ENCODE measurements around the gene HOXA5.

HOXA5 gene

DNA sequence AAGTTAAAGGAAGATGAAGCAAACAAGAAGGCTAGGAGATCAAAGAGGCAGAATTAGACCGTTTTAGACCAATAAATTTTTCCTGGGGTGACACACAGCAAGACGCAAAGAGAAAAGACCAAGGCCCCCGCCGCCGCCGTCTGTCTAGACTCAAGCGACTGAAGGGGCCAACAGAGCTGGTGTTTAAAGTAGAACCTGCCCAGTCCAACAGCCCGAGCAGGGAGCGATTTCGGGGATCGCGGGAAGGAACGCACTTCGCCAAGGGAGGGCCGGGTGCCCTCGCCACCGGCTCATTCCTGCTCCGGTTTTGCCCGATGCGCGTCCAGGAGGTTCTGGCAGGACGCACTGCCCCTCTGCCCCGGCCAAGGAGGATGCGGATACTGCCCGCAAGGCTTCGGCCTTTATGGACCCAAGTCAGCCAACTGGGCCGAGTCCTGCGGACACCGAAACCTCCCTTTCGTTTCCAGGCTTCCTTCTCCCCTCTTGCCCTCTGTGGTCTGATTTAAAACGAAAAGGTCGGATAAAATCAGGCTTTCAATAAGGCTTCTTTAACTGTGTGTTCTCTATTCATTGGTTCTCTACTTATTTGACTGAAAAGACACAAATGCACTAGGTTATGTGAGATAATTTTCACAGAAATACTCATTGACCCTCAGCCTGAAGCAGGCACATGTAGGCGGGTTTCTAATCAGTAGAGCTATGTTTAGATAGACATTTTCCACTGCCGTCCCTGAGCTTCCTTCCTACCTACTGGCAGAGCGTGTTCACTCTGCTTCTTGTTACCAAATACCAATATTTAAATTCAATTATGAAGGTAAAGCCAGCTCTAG, 15.2 kb upstream of the HOXA5 start:
- no peak for DNase-seq

DNA sequence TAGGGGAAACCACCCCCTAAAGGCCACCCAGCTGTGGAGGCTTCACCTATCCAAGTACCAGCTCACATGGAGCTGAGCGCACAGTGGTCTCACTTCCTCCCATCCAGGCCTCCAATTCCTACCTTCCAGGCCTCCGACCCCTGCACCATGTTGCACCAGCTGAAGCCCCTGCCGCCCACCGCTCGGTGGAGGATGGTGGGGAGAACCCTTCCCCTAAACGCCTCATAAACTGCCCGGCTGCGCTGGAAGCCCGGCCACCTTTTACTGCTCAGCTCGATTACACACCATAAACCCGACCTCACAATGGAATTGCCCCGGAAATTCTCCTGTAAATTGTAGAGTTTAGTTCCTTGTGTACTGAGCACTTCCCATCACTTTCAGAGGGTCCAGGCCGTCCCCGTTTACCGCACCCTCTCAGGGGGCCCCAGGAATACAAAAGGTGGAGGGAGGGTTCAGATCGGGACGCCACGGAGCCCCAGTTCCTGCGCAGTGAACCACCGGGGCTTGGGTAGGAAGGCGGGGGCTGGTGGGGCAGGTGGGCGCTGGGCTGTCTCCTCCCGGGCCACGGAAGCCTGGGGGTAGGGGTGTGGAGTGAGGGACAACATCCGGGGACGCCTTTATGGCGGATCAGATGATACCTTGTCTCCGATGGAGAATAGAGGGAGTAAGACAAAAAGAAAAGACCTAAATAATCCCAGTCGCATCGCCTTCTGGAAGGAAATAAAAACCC, 14.4 kb upstream of the HOXA5 start:
- DNase-seq, result no peak

DNA sequence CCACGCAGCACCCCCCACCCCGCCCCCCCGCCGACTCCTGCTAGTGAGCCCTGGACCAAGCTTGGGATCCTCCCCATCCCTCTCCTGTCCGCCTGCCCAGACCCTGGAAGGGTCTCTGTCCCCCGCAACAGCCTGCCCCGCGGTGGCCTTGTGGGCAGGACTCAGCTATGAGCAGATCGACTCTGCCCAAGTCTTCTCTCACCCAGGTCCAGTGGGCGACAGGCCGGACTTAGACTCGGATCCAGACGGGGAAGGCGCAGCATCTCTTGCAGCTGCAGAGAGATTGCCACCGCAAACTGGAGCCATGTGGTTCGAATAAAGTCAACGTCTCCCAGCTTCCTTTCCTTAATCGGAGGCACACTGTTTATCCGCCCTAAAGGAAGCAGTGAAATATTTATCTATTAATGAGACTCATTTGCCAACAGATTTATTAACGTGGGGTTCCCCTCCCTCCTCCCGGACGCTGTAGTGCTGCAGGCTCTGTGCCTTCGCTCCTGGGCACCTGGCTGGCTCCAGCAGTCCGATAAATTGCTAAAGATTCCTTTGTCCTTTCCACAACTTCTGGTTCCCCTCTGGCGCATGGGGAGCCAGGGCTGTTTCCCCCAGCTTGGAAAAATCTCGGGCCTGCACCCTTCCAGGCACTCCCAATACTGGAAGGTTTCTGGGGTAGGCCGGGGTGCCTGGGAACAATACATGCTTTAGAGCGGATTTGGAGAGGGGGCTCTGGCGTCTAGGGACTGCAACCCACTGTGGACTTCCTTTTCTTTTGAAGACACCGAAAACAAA, 13.6 kb upstream of the HOXA5 start:
- DNase-seq, result no peak

DNA sequence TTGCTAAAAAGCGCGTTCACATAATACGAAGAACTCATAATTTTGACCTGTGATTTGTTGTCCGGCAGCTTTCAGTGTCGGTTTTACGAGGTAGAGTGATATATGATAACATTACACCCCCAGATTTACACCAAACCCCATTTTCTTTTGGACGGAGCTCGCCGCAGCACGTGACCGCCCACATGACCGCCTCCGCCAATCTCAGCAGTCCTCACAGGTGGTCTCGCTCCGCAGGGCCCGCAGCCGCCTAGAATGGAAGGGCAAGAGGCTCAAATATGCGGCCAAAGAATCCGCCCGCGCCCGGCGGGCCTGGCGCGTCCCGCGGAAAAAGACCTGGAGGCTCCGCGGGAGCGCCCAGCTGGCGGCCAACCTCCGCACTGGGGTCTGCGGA, 13.0 kb upstream of the HOXA5 start, which contains the start of gene HOXA7:
TSS of gene HOXA7 (minus strand) at position 168 of the 391 bp plus-strand sequence. CDS start at position 38, 130 bp downstream.
- no peak for DNase-seq

DNA sequence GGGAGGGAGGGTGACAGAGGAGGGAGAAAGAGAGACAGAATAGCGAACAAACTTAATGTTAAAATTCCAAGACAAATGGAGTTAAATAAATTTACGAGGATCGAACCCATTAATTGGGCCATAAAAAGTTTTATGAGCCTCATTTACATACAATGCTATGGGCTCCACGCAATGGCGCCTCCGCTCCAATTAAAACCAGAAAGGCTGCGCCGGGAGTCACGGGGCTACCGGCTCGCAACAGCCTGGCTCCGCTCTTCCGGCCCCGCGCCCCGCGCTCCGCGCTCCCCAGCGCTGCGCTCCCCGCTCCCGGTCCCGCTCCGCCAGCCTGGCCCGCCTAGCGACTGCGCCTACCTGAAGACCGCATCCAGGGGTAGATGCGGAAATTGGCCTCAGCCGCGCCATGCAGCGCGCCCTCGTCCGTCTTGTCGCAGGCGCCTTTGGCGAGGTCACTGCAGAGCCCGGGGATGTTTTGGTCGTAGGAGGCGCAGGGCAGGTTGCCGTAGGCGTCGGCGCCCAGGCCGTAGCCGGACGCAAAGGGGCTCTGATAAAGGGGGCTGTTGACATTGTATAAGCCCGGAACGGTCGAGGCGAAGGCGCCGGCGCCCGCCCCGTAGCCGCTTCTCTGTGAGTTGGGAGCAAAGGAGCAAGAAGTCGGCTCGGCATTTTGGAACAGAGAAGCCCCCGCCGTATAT, 12.5 kb upstream of the HOXA5 start:
- no peak for DNase-seq

DNA sequence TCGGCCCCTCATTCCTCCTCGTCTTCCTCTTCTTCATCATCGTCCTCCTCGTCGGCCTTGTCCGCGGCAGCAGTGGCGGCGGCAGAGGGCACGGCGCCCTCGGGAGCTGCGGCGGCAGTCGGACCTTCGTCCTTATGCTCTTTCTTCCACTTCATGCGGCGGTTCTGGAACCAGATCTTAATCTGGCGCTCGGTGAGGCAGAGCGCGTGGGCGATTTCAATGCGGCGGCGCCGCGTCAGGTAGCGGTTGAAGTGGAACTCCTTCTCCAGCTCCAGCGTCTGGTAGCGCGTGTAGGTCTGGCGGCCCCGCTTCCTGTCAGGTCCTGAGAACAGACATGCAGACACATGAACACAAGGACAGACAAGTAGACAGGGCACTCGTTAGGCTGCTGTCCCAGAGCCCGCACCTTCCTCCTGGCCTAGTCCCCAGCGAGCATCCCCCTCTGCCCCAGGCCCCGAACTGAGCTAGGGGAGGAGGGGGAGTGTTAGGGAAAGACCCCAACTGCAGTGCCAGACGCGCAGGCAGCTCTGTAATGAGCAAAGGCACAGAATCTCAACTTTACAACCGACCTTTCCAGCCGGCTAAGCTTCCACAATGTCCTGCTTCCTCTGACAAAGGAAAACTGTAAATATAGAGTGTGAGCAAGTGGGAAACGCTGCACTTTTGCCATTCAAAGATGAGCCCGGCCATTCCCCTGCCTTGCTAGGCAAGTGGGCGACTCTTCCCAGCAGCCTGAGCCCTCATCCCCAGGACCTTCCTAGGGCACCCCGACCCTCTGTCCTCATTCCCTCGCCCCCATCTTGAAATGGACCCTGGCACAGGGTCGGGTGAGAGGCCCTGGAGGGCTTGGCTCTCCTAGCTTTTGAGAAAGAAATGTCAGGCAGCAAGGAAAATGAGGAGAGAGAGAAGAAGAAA, 11.7 kb upstream of the HOXA5 start:
- DNase-seq, result no peak

DNA sequence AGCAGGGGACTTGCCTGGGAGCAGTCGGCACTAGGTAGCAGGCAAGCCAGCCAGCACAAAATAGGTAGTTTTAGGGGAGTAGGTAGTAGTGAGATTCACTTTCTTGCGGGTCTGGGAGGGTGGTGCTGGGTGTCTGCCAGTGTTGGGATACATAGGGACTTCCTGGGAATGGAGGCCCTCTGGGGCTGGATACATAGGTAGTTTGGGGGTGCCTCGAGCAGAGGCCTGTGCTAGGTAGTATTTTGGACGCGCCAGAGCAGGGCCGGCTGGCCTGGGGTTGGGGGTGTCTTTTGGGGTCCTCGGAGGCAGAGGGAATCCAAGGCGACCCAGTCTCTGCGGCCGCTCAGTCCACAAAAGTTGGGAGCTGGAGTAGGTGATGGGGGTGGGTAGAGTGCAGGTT, 10.9 kb upstream of the HOXA5 start:
- no peak for DNase-seq

DNA sequence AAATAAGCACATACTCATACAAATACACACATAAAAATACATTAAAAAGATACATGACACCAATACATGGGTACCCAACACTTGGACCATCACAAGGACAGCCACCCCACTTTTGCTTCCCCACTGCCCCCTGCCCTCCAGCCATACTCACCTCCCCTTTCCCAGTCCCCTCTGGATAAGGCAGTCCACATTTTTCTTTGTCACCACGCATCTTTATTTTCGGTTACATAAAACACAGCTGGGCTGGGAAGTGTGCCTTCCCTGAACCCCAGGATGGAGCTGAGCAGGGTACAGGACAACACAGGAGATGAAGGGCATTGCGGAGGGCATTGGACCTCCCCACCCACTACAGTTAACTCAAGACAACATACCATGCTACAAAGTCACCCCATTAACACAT, 10.0 kb upstream of the HOXA5 start:
- no peak for DNase-seq

DNA sequence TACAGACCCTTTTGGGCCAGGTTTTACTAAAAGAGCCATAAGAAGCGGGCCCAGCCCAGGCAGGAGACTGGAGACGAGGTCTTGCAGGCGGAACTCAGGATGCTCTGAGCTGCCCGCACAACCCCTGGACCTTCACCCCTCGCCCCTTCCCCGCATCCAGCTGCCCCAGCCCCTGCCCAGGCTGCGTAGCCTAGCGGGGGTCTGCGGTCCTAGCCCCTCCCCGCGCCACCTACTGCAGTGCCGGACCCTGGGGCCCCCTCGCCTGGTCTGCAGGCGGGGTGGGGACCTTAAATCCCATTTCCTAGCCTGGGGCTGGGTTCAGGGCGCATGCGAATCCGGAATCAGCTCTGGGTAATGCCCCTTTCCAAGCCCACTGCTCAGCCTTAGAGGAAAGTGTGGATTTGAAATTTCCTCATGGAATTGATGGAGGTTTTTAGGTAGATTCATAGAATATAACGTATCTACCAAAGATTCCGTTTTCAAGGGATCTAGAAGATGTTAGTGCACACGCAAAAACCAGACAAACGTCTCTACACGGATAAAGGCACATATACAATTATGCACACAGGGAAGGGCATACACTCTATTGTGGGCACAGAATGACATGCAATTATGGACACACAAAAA, 9.4 kb upstream of the HOXA5 start:
- no peak for DNase-seq

DNA sequence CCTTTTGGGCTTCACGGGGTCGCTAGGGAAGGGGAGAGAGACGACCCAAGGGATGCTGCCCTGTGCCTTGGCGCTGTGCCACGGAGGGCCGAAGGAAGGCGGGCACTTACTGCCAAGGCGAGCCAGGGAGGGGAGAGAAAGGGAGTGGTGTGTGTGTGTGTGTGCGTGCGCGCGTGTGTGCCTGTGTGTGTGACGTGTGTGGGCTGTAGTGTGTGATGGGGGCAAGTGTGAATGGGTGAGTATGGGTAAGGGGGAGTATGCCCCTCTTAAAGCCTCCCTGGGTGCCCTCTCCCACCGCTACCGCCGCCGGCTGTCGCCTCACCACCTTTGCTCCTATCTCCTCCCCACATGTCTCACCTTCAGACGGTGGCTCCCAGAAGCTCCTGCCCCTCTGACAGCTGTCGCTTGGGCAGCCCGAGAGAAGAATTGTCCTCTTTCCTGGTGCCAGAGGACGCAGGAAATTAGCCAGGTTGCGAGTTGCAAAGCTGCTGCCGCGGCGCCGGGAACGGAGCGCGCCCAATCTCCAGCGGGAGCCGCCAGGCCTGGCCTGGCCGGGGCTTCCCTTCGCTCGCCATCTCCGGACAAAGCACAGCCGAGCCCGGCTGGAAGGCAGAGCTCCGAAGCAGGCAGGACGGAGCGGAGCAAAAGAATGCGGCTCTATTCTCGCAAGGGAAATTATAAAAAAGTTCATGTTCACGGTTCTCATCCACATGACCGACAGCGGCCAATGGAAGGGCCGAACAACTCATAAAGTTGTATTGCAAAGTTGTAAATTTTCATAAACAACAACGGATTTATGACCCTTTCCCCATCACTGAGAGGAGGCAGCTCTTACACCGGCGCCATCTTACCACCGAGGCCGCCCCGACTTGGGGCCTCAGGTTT, 8.7 kb upstream of the HOXA5 start, which contains the start of gene HOXA3:
TSS of gene HOXA3 (minus strand) at position 653 of the 885 bp plus-strand sequence. CDS start 41,943 bp downstream, outside the sequence.
- DNase-seq, result no peak

DNA sequence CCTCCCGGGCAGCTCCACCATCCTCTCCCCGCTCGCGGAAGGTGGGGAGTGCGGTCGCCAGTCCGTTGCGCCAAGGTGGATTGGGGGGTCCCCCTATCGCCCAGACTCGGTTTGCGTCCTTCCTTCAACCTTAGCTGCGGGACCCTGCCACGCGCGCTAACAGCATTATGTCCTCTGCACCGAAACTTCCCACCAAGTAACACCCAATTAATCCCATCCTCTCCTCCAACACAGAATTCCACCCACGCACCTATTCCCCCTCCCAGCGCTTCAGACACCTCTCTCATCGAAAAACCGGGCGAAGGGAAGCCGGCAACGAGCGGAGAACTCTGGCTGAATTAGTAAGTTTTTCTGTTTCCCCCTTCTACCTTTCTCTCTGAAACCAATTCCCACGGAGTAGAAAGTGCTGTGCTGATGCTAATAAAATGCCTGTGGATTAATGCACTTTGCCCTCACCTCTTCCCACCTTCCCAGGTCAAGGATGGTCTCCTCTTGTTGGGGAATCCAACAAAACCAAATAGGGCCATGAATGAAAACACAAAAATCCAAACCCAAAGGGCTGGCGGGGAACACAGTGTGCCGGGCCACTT, 8.0 kb upstream of the HOXA5 start:
- no peak for DNase-seq

DNA sequence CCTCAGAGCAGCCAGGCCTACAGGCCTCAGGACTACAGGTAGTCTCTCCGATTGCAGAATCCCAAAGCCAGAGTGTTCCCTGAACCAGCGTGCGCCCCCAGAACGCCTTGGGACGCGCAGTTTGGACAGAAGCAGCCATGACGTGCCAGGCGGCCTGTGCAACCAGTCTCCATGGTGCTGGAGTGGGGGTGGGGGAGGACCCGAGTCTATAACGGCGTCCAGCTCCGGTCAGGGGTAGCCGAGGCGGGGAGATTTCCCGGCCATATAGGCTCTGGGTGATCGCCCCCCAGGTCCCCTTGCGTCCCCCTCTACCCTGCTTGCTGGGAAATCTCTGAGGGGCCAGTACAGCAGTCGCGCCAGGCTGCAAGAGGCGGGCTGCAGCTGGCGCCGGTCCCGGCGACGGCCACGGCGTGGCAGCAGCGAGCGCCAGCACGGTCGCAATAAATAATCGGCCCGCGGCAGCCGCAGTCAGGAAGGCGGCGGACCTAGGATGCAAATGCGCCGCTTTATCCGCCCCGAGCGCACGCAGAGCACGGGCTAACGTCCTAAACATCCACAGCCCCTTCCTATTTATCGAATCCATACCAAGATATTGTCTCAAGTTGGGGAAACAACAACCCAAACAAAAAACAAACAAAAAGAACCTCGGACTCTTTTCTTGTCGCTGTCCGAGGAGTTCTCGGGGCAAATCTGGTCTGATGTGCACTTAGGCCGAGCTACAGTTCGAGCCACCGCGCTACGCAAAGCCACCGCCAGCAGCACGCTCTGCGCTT, 7.3 kb upstream of the HOXA5 start:
- peak; percentile 64 for DNase-seq

DNA sequence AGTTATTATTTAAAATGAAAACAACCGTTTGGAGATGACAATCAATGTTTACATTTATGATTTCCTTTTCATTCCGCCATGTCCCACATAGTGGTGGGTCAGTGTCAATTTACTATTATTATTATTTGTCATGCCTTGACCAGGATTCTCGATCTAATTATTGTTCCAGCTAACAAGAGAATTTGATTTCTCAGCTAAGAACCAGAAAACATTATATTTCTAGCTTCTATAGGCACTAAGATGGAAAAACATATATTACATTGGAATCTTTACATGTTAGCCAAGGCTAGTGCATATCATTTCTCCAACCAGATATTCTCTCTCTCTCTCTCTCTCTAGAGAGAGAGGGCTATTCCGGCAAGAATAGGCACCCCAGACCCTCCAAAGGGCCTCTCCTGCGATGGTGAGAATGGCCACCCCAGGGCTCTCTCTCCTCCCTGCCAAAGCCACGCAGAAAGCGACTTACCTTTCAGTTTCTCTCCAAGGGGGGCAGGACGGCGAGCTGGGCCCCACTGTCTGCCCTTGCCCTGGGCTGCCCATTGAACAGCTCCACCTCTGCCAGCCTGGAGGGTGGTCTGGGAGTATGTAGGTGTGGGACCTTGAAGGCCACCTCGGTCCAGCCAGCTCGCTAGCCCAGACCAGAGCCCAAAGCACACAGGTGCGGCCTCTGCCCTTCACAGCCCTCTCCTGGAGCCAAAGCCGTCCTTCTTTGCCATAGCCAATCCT, 6.5 kb upstream of the HOXA5 start:
- DNase-seq, result no peak

DNA sequence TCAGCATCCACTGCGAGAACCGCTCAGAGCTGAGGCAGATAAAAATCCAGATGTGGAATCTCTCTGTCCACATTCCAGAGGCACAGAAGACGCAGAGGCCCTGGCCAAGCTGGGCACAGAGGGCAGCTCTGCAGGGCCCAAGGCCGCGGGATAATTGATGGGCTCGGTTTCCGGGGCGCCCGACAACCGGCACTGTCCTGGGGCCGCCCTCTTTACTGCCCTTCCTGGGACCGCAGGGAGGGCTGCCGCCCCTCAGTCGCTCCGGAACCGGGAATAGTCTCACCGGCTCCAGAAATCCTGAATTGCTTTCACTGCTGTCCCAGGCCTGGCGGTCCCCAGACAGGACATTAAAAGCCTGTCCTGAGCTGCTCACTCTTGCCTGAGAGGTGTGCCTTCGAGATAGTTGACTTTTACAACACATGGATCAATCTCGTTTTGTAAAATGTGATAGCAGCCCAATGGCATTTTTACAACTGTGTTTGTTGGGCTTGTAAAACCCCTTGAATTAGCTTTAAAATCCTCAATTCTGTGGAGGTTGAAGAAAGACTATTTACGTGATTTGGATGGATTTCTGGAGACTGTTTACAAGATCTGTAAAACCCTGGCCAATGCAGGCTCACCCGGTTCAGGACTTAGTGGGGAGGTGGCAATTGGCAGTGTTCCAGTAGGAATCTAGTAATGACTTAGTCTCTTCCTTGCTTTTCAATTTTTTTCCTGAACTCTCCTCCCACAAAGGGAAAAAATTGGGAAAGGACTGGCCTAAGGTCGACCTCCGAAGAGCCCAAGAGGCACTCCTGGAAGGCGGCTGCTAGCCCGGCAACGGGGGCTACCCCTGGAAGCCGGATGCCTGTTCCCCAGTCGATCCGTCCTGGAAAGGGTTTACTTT, 5.5 kb upstream of the HOXA5 start:
- DNase-seq, result no peak

DNA sequence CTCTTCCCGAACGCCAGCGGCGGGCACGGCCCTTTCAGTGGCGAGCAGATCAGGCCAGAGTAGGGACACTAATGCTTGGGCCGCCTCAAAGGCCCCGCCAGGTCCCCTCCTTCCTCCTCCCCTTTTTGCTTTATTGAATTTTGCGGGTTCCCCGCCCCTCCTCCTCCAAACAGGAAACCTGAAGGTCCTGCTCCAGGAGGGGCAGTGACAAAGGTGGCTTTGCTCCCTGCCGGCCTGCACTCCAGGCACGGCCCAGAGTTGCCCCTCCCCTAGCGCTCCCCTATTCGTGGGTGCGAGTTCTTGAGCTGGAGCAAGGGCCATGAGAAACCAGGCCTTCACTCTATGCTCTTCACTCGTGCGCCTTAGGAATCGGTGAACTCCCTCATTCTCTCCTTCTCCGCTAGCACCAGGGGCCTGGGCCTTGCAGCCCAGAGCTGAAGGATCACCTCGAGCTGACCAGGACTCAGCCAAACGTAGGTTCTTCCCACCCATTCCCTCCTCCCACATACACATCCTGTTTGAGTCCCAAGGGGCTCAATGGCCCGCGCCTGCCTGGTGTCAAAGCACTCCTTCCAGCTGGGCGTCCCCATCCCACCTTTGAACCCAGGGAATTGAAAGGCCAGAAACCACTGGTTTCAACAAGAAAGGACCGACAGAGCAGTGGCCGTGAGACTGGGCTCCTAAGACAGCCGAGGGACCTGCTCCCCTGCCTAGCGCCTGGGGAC, 4.7 kb upstream of the HOXA5 start:
- no peak for DNase-seq
